ENCODE measurements around the gene SP2.

Gene SP2

GRCh38 chr17:47952171-47953021, 56.4 kb downstream of the SP2 start:
- DNase-seq, result no peak

GRCh38 chr17:47953909-47954308, 57.9 kb downstream of the SP2 start:
- no peak for DNase-seq

DNA sequence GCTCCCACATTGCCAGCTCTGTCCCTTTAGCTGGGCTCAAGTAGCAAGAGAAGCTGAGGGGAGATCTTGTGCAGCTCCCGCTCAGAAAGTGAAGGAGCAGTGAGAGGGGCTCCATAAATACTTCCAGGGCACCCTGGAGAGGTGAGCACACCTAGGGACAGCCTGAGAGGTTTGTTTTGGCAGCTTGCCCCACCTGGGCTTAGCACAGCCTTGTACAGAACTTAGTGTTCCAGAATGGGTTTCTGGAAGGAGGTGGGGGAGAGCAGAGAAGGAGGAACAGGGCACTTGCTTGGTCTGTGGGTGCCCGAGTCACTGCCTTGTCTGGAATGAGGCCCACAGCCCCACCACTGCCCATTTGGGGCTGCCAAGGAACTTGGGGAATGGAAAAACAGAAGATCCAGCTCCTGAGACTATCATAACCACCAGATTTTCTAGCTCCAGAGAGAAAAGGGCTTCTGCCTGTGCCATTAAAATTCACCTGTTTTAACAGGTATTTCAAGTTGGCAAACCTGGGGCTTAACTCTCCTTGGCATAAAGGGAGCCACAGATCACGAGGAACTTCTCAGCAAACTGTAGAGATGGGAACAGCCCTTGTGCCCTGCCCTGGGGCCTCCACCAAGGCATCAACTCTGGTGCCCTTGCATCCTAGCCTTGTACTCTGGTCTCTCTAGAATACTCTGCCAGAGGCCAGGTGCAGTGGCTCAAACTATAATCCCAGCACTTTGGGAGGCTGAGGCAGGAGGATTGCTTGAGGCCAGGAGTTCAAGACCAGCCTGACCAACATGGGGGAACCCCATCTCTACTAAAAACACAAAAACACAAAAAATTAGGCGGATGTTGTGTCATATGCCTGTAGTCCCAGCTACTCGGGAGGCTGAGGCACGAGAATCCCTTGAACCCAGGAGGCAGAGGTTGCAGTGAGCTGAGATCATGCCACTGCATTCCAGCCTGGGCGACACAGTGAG, 59.7 kb downstream of the SP2 start:
- no peak for DNase-seq

DNA sequence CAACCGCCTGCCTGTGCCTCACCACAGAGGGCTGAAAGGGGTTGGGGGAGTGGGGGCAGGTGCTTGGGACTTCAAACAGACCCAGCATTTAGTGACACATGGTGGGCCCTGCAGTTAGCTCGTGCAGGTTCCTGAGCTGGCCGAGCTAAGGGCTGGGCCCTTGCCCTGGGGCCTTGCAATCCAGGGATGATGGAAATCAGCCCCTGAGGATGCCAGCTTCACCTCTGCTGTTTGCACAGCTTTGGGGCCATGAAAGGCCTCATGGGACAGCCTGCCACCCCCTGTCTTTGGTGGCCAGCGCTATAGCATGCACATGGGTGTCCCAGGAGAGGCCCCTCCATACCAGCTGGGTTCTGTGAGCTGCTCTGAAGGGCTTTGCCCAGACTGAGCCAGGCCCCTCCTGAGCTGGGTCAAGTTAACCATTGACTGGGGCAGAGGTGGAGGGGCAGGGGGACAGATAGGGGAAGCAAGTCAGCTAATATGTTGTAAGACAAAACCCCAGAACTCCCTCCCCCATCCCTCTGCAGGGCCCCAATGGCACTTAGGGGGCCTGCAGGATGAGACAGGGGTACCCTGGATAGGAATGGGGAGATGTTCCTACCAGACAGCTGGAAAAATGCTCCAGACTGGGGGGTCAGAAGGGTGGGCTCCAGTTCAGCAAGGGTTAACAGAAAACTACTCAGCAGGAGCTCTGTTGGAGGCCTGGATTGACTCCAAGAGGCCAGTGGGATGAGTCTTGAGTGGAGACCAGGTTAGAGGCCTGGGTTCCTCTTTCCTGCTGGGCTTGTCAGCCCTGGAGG, 61.0 kb downstream of the SP2 start:
- DNase-seq, result no peak

DNA sequence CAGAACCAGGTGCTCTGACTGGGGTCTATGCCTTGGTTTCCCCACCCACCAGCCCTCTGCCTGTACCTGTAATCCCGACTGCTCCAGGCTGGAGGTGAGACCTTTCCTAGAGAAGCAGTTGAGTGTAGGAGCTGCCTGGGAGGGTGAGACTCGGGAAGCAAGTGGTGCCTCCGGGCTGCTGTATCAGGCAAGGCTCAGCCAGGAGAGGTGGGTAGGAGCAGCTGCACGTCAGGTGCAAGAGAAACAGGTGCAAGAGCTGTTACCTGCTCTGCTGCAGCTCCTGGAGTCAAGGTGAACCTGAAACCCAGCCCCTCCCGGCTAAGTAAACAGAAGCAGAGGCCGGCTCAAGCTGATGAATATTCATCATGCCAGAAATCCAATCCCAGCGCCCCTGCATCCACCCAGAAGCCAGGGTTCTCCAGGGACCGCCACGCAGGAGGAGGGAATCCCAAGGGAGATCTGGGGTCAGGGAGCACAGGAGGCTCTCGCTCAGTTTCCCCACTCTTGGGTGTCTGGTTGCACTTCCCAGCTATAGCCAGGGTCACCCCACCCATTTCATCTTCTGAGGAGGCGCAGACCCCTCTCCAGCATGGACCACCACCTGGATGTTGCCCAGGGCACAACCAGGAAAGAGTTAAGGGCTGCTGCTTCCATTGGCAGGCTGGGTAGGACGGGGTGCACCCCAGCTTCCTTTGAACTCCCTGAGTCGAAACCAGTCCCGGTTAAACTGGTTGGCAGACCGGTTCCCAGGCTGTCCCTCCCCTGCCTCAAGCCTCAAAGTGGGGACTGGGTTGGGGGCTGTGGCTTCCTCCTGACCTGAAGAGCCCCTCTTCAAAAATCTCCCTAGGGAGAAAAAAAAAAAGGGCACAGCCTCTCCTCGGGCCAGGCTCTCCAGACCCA, 61.8 kb downstream of the SP2 start, which contains the start of gene PRR15L:
PRR15L (minus strand) TSS at position 293 of the 900 bp plus-strand sequence. CDS start 4,649 bp downstream, outside the sequence.
- no peak for DNase-seq

DNA sequence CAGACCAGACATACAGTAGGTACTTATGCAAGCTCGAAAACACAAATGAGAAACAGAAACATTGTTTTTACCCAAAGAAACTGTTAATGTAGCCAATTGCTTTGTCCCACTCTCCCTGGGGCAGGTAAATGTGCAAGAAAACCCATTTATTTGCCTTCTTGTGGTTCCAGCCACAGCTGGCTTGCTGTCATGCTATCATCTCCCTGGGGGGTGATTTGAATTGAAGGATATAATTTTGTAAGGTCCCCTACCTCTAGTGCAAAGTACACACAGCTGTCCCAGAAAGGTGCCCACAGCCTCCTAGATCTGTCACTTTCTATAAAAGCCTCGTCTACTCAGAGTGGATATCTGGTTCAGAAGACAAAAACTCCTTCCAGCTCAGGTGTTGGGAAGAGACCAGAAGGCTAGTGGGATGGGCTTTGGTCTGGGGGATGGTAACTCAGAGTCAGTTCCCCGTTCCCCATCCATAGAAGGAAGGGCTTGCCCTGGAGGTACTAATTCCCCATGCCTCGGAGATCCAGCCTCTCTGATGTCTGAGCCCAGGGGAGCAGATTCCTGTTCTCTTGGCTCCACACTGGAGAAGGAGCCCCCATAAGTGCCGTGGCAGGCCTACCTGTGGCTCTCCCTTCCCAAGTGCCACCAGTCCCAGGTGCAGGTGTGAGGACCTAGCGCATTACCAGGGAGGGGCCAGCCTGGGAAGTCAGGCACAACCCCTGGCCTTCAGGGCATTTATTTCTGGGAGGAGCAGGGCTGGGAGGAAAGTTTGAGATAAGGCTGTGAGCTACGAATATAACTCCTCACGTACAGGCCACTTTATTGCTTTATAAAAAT, 64.0 kb downstream of the SP2 start:
- DNase-seq, result no peak

DNA sequence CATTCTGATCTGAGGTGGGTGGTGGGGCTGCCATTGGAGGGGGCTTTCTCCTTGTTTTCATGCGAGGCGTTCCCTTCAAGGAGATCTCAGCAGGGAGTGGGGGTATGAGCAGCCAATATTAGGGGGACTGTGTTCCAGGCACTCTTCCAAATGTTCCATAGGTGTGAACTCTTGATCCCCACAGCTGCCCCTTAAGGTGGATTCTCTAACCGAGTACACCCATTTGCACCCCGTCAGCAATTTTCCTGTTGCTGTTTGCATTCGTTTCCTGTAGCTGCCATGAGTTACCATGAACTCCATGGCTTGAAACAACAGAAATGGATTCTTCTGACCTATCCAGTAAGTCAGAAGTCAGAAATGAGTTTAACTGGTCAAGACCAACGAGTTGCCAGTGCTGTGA, 65.4 kb downstream of the SP2 start:
- no peak for DNase-seq

DNA sequence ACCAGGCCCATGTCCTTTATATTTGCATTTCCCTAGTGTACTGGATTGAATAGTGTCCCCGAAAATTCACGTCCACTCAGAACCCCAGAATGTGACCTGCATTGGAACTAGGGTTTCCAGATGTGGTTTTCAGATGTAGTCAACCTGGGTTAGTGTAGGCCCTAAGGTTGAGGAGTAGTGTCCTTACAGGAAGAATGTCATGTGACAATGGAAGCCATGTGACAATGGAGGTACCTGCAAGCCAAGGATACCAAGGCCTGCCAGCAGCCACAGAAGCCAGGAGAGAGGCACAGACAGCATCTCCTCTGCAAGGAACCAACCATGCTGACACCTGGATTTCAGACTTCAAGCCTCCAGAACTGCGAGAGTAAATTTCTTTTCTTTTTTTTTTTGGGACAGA, 66.9 kb downstream of the SP2 start:
- DNase-seq, result no peak

DNA sequence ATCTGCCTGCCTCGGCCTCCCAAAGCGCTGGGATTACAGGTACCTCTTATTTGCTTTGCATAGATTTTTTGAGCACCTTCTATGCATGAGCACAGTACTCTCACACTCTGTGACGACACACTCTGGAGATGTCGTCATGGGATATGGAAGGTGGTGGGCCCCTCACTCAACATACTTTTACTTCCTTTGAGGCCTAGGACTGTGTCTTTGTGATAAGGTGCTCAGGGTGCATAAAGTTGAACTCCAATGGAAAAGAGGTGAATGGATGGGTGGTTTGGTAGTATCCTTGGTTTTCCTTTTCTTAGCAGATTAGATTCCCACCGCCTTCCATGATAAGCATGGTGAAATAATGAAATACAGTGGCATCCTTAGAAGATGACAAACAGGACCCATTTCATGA, 68.8 kb downstream of the SP2 start:
- no peak for DNase-seq

DNA sequence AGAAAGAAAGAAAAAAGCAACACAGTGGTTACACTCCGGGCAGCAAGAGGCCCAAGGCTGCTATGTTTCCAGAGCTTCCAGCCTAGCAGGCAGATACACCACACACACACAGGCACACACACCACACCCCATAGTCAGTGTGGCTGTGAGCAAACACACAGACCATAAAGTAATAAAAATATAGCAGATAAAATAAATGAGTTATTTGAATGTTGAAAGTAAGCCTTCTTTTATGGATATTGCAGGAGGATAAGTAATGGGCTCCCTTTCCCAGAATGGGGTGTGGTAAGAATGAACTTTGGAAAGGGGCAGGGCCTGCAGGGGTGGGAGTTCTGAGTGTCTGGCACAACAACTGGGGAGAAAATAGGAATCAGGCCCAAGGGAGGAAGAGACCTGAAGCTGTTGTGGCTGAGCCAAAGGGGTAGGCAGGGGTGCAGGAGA, 70.1 kb downstream of the SP2 start:
- no peak for DNase-seq

GRCh38 chr17:47967607-47968252, 71.7 kb downstream of the SP2 start:
- no peak for DNase-seq

- DNase-seq, result no peak
Measured at GRCh38 chr17:47968836-47969235, 72.8 kb downstream of the SP2 start.

GRCh38 chr17:47969930-47970724, 74.1 kb downstream of the SP2 start:
- no peak for DNase-seq

DNA sequence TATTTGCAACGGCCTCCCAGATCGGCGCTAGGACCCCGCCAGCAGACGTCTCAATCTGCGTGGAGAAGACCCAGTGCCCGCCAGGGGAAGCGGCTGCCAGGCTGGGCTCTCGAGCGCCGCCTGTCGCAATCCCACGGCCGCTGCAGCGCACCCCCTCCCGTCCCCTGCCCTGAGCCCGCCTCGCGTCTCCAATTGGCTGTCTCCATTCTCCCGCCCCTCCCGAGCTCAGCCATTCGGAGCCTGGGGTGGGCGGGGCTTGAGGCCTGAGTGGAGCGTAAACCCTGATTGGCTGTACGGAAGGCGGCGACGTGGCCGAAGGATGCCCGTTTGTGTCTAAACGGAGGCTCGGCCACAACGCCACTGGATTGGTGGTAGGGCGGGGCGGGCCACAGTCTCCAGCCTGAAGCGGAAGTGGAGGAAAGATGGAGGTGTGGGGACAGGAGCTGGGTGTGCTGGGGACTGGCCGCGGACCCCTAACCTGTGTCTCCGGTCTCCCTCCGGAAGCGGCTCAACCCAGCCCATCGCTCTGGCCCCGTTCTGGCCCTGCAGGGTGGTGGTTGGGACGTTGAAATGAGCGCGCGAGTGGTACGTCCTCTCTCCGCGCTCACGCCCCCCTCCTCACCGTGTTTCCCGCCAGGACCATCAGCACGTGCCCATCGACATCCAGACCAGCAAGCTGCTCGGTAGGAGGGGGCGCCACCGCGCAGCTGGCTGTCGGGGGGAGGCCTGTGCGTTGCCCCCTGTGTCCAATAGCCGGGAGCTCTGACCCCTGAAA, 74.9 kb downstream of the SP2 start, which contains the start of gene CDK5RAP3:
CDK5RAP3 (plus strand) TSS at position 389 of the 775 bp plus-strand sequence; CDS start at position 423, 34 bp downstream.
- DNase-seq, result peak; percentile 99

GRCh38 chr17:47973541-47973940, 77.5 kb downstream of the SP2 start:
- peak; percentile 56 for DNase-seq

DNA sequence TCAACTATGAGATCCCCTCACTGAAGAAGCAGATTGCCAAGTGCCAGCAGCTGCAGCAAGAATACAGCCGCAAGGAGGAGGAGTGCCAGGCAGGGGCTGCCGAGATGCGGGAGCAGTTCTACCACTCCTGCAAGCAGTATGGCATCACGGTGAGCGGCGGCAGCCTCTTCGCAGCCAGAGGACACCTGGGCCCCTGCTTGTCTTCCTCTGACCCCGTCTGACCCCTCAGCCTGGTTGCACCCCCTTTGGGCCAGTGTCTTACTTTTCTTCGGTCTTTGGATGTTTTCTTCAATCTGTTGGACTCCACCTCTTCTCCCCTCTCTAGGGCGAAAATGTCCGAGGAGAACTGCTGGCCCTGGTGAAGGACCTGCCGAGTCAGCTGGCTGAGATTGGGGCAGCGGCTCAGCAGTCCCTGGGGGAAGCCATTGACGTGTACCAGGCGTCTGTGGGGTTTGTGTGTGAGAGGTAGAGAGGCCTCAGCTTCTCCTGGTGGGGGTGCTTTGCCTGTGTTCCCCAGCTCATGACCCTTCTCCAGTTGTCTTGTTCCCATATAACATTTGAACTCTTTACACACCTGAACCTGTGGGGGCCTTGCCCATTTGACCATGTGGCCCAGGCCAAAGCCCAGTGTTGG, 79.3 kb downstream of the SP2 start:
- DNase-seq, result no peak

DNA sequence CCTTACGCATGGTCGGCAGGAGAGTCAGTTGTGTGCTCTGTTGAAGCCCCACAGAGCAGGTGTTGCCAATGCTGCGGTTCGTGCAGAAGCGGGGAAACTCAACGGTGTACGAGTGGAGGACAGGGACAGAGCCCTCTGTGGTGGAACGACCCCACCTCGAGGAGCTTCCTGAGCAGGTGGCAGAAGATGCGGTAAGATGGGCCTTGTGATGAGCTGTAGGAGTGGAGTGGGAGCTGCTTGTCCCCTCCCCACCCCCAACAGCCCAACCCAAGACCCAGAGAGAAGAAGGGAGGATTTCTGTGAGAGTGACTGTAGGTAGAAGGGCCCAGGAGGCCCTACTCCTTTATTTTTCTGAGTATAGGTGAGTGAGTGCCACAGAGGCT, 79.8 kb downstream of the SP2 start:
- DNase-seq, result no peak

- peak; percentile 44 for DNase-seq
Measured at GRCh38 chr17:47978324-47978723, 82.3 kb downstream of the SP2 start.

All from DMS 273 treated with DMSO at 0.1 percent for 48 hours (cell line).